ENCODE measurements around the gene CDC7.

DNA sequence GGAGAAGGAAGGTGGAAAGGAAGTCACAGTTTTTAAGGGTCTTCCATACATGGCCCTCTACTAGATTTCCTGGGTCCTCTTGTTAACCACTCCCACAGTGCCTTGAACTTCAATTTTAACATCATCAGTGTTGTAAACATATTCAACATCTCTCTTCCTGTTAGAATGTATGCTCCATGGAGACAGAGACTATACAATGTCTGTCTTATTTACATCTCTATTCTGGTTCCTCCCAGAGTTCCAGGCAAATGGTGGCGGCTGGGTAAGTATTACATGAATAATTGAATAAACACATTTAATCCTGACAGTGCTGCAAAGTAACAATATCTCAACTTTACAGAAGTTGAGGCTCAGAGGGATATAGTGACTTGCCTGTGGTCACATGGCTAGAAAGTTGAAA is 40.3 kb downstream of the CDC7 start:
- no peak for TF ChIP-seq TAF1 (IDR thresholded peaks at IDR 0.05; ENCODE audit: low read depth)
- no peak for TF ChIP-seq FOXM1 (IDR thresholded peaks at IDR 0.05; ENCODE audit: borderline replicate concordance, low read depth)
- TF ChIP-seq, protein P1, sequence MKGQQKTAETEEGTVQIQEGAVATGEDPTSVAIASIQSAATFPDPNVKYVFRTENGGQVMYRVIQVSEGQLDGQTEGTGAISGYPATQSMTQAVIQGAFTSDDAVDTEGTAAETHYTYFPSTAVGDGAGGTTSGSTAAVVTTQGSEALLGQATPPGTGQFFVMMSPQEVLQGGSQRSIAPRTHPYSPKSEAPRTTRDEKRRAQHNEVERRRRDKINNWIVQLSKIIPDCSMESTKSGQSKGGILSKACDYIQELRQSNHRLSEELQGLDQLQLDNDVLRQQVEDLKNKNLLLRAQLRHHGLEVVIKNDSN (IDR thresholded peaks at IDR 0.05) = no peak
- TF ChIP-seq RAD21 (IDR thresholded peaks at IDR 0.05; ENCODE audit: low read depth) = no peak
- TF ChIP-seq EGR1 (IDR thresholded peaks at IDR 0.05) = no peak
- TF ChIP-seq YY1 (IDR thresholded peaks at IDR 0.05; ENCODE audit: low read depth) = no peak
- TF ChIP-seq ZBTB7A (IDR thresholded peaks at IDR 0.05; ENCODE audit: low read depth) = no peak
- TF ChIP-seq TCF12 (IDR thresholded peaks at IDR 0.05; ENCODE audit: low read depth) = no peak
- no peak for TF ChIP-seq EP300 (IDR thresholded peaks at IDR 0.05; ENCODE audit: borderline replicate concordance)
- TF ChIP-seq CREB1 (IDR thresholded peaks at IDR 0.05; ENCODE audit: low read depth) = no peak

All from Ishikawa (cell line).